Measurements from ENCODE around the gene THBS3.
"Not testable (repeated sequence)": the region's sequence is repeated elsewhere in the genome, so short reads cannot be mapped to it uniquely, and the experiment has no call there.

THBS3 gene

GRCh38 chr1:155233502-155233901 lies 25.8 kb upstream of the THBS3 start:
- DNase-seq = not testable (repeated sequence)

GRCh38 chr1:155232001-155232978 lies 24.6 kb upstream of the THBS3 start:
- DNase-seq = peak; percentile 55

GRCh38 chr1:155231302-155231701 lies 23.6 kb upstream of the THBS3 start:
- not testable (repeated sequence) for DNase-seq

- no peak for DNase-seq
Measured at GRCh38 chr1:155228096-155228427, 20.4 kb upstream of the THBS3 start.

GRCh38 chr1:155227261-155228095 lies 19.8 kb upstream of the THBS3 start:
- peak; percentile 99 for DNase-seq

- peak; percentile 46 for DNase-seq
Measured at GRCh38 chr1:155226910-155227260, 19.2 kb upstream of the THBS3 start.

GRCh38 chr1:155226188-155226909 lies 18.7 kb upstream of the THBS3 start:
- peak; percentile 87 for DNase-seq

GRCh38 chr1:155225404-155225759 lies 17.7 kb upstream of the THBS3 start:
- not testable (repeated sequence) for DNase-seq

- DNase-seq = no peak
Measured at GRCh38 chr1:155223047-155223446, 15.3 kb upstream of the THBS3 start.

GRCh38 chr1:155220211-155220965 lies 12.7 kb upstream of the THBS3 start:
- DNase-seq = not testable (repeated sequence)

- DNase-seq = no peak
Measured at GRCh38 chr1:155219592-155220031, 11.9 kb upstream of the THBS3 start.

- DNase-seq = peak; percentile 69
Measured at GRCh38 chr1:155218854-155219591, 11.3 kb upstream of the THBS3 start.

- DNase-seq = not testable (repeated sequence)
Measured at GRCh38 chr1:155214702-155215101, 7.0 kb upstream of the THBS3 start.

GRCh38 chr1:155212051-155212440 lies 4.3 kb upstream of the THBS3 start:
- not testable (repeated sequence) for DNase-seq

- not testable (repeated sequence) for DNase-seq
Measured at GRCh38 chr1:155211381-155212050, 3.8 kb upstream of the THBS3 start.

GRCh38 chr1:155210314-155211104 lies 2.8 kb upstream of the THBS3 start:
- no peak for DNase-seq

- DNase-seq = no peak
Measured at GRCh38 chr1:155209312-155209721, 1.6 kb upstream of the THBS3 start.

GRCh38 chr1:155208541-155209311 lies 1.0 kb upstream of the THBS3 start, which contains the start of gene MTX1:
TSS of gene MTX1 (plus strand) at chr1:155208695. CDS start at chr1:155208805, 110 bp downstream.
- DNase-seq = peak; percentile 88

All from fibroblast of skin of scalp (primary cell).